SU-DHL-6 (cell line): ENCODE results near the gene MAP7.

Source experiments
- CTCF ChIP-seq: fragments of 200-600 bp; sonication (generic); IDR thresholded peaks from one replicate; pipeline ENCODE4 v1.5.1; 2017; ENCODE audit warnings: antibody characterized with exemption, mild to moderate bottlenecking, low read length, moderate library complexity; ENCODE audit not compliant: insufficient read depth, poor library complexity, severe bottlenecking
- EZH2phosphoT487 ChIP-seq: fragments of 200-600 bp; sonication (generic), shearing (Covaris generic); conservative IDR thresholded peaks from 2 replicates; pipeline ENCODE4 v1.6.1; 2018; ENCODE audit warnings: mild to moderate bottlenecking, antibody characterized with exemption, low read length, moderate library complexity, mixed read lengths

DNA sequence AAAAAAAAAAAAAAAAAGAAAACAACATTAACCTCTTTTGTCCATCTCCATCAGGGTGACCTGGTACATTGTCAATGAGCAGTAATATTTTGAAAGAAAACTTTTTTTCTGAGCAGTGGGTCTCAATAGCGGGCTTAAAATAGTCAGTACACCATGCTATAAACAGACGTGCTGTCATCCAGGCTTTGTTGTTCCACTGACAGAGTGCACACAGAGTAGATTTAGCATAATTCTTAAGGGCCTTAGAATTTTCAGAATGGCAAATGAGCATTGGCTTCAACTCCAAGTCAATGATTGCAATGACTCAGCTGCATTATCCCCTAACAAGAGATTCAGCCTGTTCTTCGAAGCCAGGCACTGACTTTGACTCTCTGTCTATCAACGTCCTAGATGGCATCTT lies 35.6 kb downstream of the MAP7 start:
- TF ChIP-seq CTCF (no peak), EZH2phosphoT487 (no peak)
